Endothelial cell of umbilical vein (primary cell): ENCODE data around the gene ALDH1L1. TPM values are rescaled to one million over a fixed set of nuclear protein-coding genes. Genes with fewer than 3 reads are reported as not detected.

Experiments used
- BruUV-seq: library from RNA; stranded (reverse); fragments of 400-500 nt; replicated peaks from 2 replicates; lab custom pipeline; 2021; lab: Mats Ljungman, UMichigan
- CTCF ChIA-PET: fragments of 300-600, 350-600 bp; sonication (Branson Sonifier 250); formaldehyde crosslinking; loops from one replicate; lab custom pipeline; 2021; ENCODE audit warnings: antibody characterized with exemption, inconsistent platforms; lab: Charles Lee
- POLR2A ChIA-PET: fragments of 300-600, 350-600 bp; sonication (Branson Sonifier 250); formaldehyde crosslinking; loops from one replicate; lab custom pipeline; 2021; ENCODE audit warnings: antibody characterized with exemption, inconsistent platforms; lab: Charles Lee
- DNase-seq: peaks from one replicate; pipeline ENCODE4 v3.0.0-alpha.2; 2011; ENCODE audit warnings: low read depth, low spot score
- FAIRE-seq: peaks from 2 replicates; lab custom pipeline; 2011; peaks lifted over from hg19 to GRCh38; lab: Jason Lieb, UNC
- H2AFZ ChIP-seq: 2 replicates; pipeline ENCODE4 v1.6.0; 2012; ENCODE audit warnings: low read depth, low read length, control low read depth, inconsistent platforms
- H3K27ac ChIP-seq: 2 replicates; pipeline ENCODE4 v1.5.1; 2011; ENCODE audit warnings: low read depth, mild to moderate bottlenecking, control low read depth, low read length, moderate library complexity; ENCODE audit not compliant: insufficient read depth
- H3K27me3 ChIP-seq, 2 experiments: 2 replicates each; pipeline versions ENCODE4 v1.6.0 to v1.6.1; 2011; ENCODE audit warnings: low read length in 2 of 2, mixed read lengths in 1 of 2; ENCODE audit not compliant: control insufficient read depth in 2 of 2, insufficient read depth in 2 of 2
- H3K36me3 ChIP-seq, 2 experiments: 2 replicates in 1 of 2; 3 replicates in 1 of 2; pipeline ENCODE4 v1.5.1; 2011; ENCODE audit warnings: low read length in 2 of 2, mild to moderate bottlenecking in 1 of 2, moderate library complexity in 1 of 2; ENCODE audit not compliant: control insufficient read depth in 2 of 2, insufficient read depth in 2 of 2; ENCODE audit errors: extremely low read depth in 1 of 2
- H3K4me1 ChIP-seq: 3 replicates; pipeline ENCODE4 v1.5.1; 2011; ENCODE audit warnings: mild to moderate bottlenecking, low read length; ENCODE audit not compliant: control insufficient read depth, insufficient read depth; ENCODE audit errors: extremely low read depth
- H3K4me2 ChIP-seq: 2 replicates; pipeline ENCODE4 v1.6.1; 2011; ENCODE audit warnings: low read length, control low read depth, mixed read lengths; ENCODE audit not compliant: insufficient read depth
- H3K4me3 ChIP-seq, 3 experiments: fragments of 200-600 bp in 1 of 3; sonication (generic), shearing (Covaris generic) in 1 of 3; replicated peaks in 1 of 3; 2 replicates each; pipeline ENCODE4 v1.5.1; 2011 to 2016; ENCODE audit warnings: control low read depth in 3 of 3, low read length in 3 of 3, mild to moderate bottlenecking in 2 of 3, inconsistent platforms in 1 of 3, low read depth in 1 of 3, moderate library complexity in 1 of 3; ENCODE audit not compliant: insufficient read depth in 1 of 3
- H3K79me2 ChIP-seq: 2 replicates; pipeline ENCODE4 v1.6.0; 2012; ENCODE audit warnings: low read length, inconsistent platforms; ENCODE audit not compliant: control insufficient read depth, insufficient read depth
- H3K9ac ChIP-seq: replicated peaks from 2 replicates; pipeline ENCODE3; 2011; ENCODE audit warnings: low read length, control low read depth; ENCODE audit not compliant: insufficient read depth; ENCODE audit errors: extremely low read depth
- H3K9me1 ChIP-seq: replicated peaks from 3 replicates; pipeline ENCODE4 v1.6.0; 2011; ENCODE audit warnings: mild to moderate bottlenecking, low read length; ENCODE audit not compliant: control insufficient read depth, insufficient read depth; ENCODE audit errors: extremely low read depth
- H3K9me3 ChIP-seq: replicated peaks from 2 replicates; pipeline ENCODE4 v1.5.1; 2012; ENCODE audit warnings: low read length, inconsistent platforms; ENCODE audit not compliant: control insufficient read depth, insufficient read depth
- H4K20me1 ChIP-seq: replicated peaks from 2 replicates; pipeline ENCODE3; 2011; ENCODE audit warnings: mild to moderate bottlenecking, low read length; ENCODE audit not compliant: control insufficient read depth, insufficient read depth; ENCODE audit errors: extremely low read depth
- GATA2 ChIP-seq: IDR thresholded peaks from 2 replicates; pipeline ENCODE4 v1.7.0; 2011; ENCODE audit warnings: low read depth, mild to moderate bottlenecking, moderate library complexity, mixed read lengths, low read length; ENCODE audit not compliant: insufficient read length, insufficient read depth
- MYC ChIP-seq: IDR thresholded peaks from one replicate; pipeline ENCODE4 v1.6.1; 2011; ENCODE audit warnings: mild to moderate bottlenecking, low read depth, low read length
- dilution Hi-C: fragments of 300-500 bp; cut with MboI; formaldehyde crosslinking; loops from one replicate; pipeline ENCODE4 v1.15.0; 2019; ENCODE audit warnings: low sequenced_read_pairs; ENCODE audit not compliant: extremely low pct_ligation_motif_present
- intact Hi-C: fragments of 100-400 bp; cut with micrococcal nuclease; formaldehyde crosslinking; loops from one replicate; pipeline ENCODE4 v1.10.0; 2022
- polyA plus RNA-seq, 4 experiments: library from polyadenylated mRNA; depleted of rRNA in 3 of 4; stranded (reverse) in 3 of 4; unstranded in 1 of 4; fragments of >200 nt; gene quantifications; 2 replicates each; pipeline versions ENCODE4 v1.2.1 to v1.2.3, GENCODE V29; 2011 to 2012; ENCODE audit warnings: missing spikeins in 1 of 4
- total RNA-seq: library from RNA; stranded (reverse); gene quantifications from 2 replicates; pipeline ENCODE4 v1.2.3, GENCODE V29; 2021
- TF ChIP-seq, protein P1 (sequence below), 2 donors: IDR thresholded peaks; 1 replicate in 1 of 2; 2 replicates in 1 of 2; pipeline ENCODE4 v1.5.1; 2011; ENCODE audit warnings: low read length in 2 of 2, mild to moderate bottlenecking in 2 of 2, moderate library complexity in 2 of 2, control low read depth in 1 of 2, inconsistent platforms in 1 of 2, low read depth in 1 of 2; ENCODE audit not compliant: insufficient read depth in 1 of 2; ENCODE audit errors: extremely low read depth in 1 of 2

Gene ALDH1L1
- total and polyA plus RNA-seq, 2 donors (not counting 3 experiments of a cell fraction or from before 2014, with no cell fraction given) = not detected

DNA sequence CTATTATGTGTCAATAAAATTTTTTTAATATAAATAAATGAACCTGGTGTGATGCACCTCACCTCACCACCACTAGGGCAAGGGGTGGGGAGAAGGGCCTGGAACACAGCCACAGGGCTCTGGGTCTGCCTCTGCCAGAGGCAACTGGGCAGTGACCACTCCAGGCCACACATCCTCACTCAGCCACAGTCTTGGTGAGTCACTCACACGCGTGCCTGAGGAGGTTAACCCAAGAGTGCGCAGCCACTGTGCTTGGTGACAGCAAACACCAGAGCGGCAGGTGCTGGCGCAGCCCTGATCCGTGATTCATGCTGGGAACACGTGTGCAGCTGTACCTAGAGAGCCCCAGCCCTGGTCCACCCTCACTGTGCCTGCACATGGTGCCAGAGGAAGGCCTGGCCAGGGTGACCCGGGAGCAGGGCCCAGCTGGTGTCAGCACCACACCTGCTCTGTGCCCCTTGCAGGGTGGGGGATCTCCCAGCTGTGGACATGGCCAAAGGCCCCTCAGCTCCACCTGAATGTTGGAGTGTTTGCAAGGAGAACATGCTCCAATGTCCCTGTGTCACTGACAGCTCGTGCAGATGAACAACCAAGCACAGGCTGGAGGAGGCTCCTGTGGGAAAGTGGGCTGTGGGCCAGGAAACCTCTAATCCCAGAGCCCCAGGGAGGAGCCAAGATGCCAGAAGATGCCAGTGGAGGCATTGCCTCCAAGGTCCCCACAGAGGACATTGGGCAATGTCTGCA lies 98.6 kb downstream of the ALDH1L1 start:
- peaks cover 2% of the 10 kb centered on the region for H3K79me2 ChIP-seq
- DNase-seq = no peak
- no peak overlapping the region for H2AFZ ChIP-seq
- no peak for TF ChIP-seq GATA2
- TF ChIP-seq, protein P1, sequence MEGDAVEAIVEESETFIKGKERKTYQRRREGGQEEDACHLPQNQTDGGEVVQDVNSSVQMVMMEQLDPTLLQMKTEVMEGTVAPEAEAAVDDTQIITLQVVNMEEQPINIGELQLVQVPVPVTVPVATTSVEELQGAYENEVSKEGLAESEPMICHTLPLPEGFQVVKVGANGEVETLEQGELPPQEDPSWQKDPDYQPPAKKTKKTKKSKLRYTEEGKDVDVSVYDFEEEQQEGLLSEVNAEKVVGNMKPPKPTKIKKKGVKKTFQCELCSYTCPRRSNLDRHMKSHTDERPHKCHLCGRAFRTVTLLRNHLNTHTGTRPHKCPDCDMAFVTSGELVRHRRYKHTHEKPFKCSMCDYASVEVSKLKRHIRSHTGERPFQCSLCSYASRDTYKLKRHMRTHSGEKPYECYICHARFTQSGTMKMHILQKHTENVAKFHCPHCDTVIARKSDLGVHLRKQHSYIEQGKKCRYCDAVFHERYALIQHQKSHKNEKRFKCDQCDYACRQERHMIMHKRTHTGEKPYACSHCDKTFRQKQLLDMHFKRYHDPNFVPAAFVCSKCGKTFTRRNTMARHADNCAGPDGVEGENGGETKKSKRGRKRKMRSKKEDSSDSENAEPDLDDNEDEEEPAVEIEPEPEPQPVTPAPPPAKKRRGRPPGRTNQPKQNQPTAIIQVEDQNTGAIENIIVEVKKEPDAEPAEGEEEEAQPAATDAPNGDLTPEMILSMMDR (IDR thresholded peaks at IDR 0.05; ENCODE audit: extremely low read depth in 1 of 2, insufficient read depth in 1 of 2, low read depth in 1 of 2, low read length in 2 of 2) = peak; percentile 25 to 29
- no peak overlapping the region for H3K4me2 ChIP-seq
- no peak overlapping the region for H3K4me3 ChIP-seq
- no peaks in the 10 kb centered on the region for H3K36me3 ChIP-seq
- no peak overlapping the region for H3K27ac ChIP-seq
- intact Hi-C loops (loop anchor here (5.0 kb wide), 3 partner anchors 89 to 276 kb away; partner anchors contain the start of gene KLF15), dilution Hi-C loops (no loop called here)
- no peak overlapping the region for H3K9ac ChIP-seq
- no peaks in the 10 kb centered on the region for H3K27me3 ChIP-seq
- no peaks in the 10 kb centered on the region for H3K9me3 ChIP-seq
- FAIRE-seq = no peak
- H4K20me1 ChIP-seq = no peaks in the 10 kb centered on the region
- BruUV-seq = no TSS peak
- peaks cover 5% of the 10 kb centered on the region for H3K4me1 ChIP-seq
- no peaks in the 10 kb centered on the region for H3K9me1 ChIP-seq
- CTCF ChIA-PET = no interaction called here
- POLR2A ChIA-PET = no interaction called here

- TSS peak; percentile 4 for BruUV-seq
- FAIRE-seq = no peak
These were observed 99.4 kb downstream of the ALDH1L1 start for GRCh38 chr3:126080970-126081369.

More at GRCh38 chr3:126080970-126081369, 99.4 kb downstream of the ALDH1L1 start:
- Histone ChIP-seq H3K4me1 (peaks cover 5% of the 10 kb centered on the region), H3K4me2 (no peak overlapping the region), H3K4me3 (no peak overlapping the region), H4K20me1 (no peaks in the 10 kb centered on the region), H3K9me3 (no peaks in the 10 kb centered on the region), H3K9me1 (no peaks in the 10 kb centered on the region), H3K79me2 (peaks cover 2% of the 10 kb centered on the region), H3K27me3 (no peaks in the 10 kb centered on the region), H3K36me3 (no peaks in the 10 kb centered on the region), H2AFZ (no peak overlapping the region), H3K9ac (no peak overlapping the region), H3K27ac (no peak overlapping the region)
- POLR2A ChIA-PET = no interaction called here
- dilution Hi-C loops = no loop called here
- no peak for TF ChIP-seq MYC
- TF ChIP-seq, protein P1 (IDR thresholded peaks at IDR 0.05; ENCODE audit: extremely low read depth in 1 of 2, insufficient read depth in 1 of 2, low read depth in 1 of 2, low read length in 2 of 2) = no peak
- no peak for DNase-seq
- CTCF ChIA-PET = no interaction called here
- intact Hi-C loops = loop anchor here (5.0 kb wide), 3 partner anchors 89 to 276 kb away; partner anchors contain the start of gene KLF15
